Stimulated activated CD8-positive, alpha-beta memory T cell treated with anti-CD3 and anti-CD28 coated beads, Interleukin-15, amount 100 ng/mL, for 1 hour (primary cell): ENCODE data around the gene ZNF333.
"Not testable (repeated sequence)": the region's sequence is repeated elsewhere in the genome, so short reads cannot be mapped to it uniquely, and the experiment has no call there.

Experiments
- DNase-seq: peaks from one replicate; pipeline ENCODE4 v3.0.0-alpha.2; 2020; ENCODE audit warnings: low read depth

Gene ZNF333

DNA sequence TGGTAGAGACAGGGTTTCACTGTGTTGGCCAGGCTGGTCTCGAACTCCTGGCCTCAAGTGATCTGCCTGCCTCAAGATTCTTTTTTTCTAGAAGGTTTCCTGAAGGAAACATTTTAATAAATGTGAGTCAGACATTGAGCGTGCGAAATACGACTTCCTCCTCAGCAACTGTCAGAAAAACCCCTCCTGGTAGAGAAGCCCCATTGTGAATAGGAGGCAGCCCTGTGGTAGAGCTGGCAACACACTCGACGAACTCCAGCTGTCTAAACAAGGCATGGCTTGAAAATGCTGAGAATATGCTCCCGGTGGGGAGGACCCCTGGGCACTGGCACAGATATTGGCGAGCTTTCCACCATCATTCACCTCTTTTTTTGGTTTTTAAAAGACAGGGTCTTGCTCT lies 9.8 kb downstream of the ZNF333 start:
- no peak for DNase-seq

DNA sequence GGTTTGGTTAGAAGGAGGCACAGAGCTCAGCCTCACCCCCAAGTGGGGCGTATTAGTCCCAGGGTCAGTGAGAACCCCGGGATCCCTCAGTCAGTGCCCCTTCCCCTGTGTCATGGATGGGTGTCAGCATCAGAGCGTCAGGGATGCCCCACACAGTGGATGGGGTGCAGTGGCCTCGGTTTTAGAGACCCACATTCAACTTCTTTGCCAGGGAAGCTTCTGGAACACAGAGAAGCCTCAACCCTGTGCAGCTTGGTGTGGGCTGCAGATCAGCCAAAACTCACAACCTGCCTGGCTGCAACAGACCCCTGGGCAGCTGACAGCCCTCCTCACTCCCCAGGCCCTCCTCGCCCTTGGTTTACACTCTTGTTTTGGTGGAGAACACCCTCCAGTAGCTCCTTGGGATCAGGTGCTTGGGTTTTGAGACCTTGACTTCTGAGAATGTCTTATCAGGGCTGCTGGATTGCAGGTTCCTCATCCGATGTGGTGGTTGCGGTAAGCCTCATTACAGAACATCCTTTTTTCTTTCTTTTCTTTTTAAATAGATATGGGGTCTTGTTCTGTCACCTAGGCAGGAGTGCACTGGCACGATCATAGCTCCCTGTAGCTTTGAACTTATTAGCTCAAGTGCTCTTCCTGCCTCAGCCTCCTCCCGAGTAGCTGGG lies 11.0 kb downstream of the ZNF333 start:
- no peak for DNase-seq

DNA sequence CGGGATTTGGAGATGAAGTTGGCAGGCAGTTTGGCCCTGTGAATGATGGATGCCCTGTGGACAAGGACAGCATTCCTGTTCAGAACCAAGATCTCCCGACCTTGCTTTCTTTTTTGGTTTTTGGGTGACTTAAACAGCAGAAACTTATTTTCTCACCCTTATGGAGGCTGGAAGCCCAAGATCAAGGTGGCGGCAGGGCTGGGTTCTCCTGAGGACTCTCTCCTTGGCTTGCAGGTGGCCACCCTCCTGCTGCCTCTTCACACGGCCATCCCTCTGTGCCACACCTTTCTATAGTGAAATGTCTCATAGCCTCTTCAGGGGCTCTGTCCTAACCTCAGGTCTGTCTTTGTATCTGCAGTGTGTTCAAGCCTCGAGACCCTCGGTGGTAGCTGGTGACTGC lies 14.0 kb downstream of the ZNF333 start:
- no peak for DNase-seq

DNA sequence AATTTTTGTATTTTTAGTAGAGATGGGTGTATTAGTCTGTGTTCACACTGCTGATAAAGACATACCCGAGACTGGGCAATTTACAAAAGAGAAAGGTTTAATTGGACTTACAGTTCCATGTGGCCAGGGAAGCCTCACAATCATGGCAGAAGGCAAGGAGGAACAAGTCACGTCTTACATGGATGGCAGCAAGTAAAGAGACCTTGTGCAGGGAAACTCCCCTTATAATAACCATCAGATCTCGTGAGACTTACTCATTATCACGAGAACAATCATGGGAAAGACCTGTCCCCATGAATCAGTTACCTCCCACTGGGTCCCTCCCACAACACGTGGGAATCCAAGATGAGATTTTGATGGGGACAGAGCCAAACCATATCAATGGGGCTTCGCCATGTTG lies 14.6 kb downstream of the ZNF333 start:
- DNase-seq: no peak

DNA sequence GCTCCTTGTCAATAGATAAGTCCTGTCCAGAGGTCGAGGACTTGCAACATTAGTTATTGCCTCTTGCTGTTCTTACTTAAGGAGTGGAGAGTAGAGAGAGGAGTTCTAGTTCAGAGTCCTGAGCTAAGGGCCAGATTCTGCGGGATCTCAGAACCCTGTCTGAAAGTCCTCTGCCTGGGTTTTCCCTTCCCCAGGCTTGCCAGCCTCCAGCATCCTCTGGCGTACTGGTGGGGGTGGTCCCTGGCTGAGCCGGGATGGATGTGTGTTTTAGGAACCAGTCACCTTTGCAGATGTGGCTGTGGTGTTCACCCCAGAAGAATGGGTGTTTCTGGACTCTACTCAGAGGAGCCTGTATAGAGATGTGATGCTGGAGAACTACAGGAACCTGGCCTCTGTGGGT lies 26.0 kb downstream of the ZNF333 start:
- DNase-seq: no peak

DNA sequence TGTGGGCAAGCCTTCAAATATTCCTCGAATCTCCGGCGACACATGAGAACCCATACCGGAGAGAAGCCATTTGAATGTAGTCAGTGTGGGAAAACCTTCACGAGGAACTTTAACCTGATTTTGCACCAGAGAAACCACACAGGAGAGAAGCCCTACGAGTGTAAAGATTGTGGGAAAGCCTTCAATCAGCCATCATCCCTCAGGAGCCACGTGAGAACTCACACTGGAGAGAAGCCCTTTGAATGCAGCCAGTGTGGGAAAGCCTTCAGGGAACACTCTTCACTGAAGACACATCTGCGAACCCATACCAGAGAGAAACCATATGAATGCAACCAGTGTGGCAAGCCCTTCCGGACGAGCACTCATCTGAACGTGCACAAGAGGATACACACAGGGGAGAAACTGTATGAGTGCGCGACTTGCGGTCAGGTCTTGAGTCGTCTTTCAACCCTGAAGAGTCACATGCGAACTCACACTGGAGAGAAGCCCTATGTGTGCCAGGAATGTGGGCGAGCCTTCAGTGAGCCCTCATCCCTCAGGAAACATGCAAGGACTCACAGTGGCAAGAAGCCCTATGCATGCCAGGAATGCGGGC lies 28.8 kb downstream of the ZNF333 start:
- no peak for DNase-seq

DNA sequence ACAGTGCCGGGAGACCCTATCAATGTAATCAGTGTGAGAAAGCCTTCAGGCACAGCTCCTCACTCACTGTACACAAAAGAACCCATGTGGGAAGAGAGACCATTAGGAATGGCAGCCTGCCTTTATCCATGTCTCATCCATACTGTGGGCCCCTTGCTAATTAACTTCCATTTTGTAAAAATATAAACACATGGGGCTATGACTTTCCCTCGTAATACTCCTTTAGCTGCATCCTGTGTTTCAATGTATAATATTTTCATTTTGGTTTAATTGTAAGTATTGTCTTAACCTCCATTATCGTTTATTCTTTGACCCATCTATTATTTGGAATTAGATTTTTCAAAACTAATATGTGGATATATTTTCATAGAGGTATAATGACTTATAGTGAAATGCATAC lies 29.3 kb downstream of the ZNF333 start:
- DNase-seq: no peak

DNA sequence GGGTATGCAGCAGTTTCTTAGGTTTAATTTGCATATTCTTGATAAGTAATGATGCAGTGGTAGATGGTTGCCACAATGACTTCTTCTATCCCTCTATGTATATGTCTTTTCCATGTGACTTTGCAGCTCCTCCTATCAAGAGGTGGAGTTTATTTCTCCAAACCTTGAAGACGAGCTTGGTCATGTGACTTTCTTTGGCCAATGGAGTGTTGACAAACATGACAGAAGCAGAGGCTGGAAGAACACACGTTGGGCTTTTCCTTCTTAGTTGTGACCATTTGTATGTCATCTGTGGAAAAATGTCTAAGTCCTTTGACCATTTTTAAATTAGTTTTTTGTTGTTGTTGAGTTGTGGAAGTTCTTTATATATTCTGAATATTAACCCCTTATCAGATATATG lies 32.3 kb downstream of the ZNF333 start:
- DNase-seq: no peak

DNA sequence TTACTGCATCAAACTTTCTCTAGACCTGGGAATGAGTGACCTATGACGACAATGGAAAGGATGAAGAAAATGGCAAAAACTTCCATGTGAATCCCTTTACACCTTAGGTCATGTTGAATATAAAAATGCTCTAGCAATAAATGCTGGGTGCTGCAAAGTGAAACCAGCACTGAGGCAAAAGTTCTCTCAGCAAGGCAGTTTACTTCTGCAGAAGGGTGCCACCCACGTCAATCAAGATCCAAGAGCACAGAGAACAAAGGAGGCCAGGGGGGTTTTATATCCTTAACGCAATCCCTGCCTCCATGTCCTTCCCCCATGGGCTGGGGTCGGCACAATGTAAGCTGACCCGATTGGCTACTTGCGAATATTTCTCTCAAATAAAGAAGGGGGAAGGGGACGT lies 38.7 kb downstream of the ZNF333 start:
- no peak for DNase-seq

DNA sequence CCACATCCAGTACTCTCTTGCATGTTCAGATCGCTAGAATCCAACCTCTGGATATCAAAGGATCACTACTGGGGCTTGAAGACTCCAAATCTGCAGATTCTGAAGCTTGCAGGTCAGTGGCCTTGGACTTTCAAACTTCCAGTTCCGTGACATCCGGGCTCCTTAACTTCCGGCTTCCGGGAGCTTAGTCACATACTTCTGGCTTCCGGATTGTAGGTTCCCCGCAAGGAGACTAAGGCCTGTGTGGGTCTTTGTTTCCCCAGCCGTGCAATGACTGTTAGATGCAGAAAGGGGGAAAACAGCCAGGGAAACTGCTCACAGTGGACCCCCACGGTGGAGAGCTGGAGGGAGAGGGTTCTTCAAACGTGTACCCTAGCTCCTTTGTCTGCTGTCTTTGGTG lies 41.4 kb downstream of the ZNF333 start:
- no peak for DNase-seq

DNA sequence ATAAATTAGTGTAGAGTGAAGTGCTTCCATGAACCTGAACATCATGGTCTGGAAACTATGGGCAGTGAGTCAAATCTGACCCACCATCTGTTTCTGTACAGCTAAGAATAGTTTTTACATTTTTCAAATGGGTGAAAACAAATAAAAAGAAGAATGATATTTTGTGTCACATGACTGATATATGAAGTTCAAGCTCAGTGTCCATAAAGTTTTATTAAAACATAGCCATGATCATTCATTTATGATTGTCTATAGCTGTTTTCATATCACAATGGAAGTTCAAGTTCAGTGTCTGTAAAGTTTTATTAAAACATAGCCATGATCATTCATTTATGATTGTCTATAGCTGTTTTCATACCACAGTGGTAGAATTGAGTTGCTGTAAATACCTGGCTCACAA lies 42.7 kb downstream of the ZNF333 start:
- no peak for DNase-seq

DNA sequence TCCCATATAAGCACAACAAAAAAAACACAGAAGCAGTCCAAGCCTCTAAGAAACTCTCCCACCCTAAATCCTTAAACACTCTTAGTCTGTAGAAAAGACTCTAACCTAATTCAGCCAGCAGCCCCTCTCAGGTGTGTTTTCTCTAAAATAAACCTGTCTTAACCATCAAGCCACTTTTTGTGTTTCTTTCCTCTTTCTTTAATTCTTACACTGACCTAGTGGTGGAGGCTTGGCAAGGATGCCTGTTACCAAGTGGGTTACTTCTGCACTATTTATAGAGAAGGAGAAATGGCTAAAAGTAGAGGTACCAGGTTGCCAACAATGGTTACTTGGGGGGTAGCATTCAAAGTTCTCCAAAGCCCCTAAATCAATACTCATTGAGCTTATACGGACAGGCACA lies 43.7 kb downstream of the ZNF333 start:
- no peak for DNase-seq

DNA sequence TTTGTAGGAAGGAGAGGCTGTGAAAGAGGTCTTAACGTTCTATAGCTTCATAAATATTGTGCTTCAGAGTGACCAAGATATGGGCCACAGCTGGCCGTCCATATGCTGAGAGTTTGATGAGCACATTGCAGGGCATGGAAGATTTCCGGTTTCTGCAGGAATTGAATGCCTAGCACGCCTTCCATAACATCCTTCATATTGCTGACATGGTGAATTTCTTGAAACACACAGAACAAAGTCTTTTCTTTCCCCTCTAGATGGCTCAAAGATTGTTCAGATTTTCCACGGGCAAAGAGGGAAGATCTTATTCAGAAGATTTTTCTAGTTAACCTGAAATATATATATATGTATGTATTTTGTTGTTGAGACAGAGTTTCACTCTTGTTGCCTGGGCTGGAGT lies 46.1 kb downstream of the ZNF333 start:
- no peak for DNase-seq

DNA sequence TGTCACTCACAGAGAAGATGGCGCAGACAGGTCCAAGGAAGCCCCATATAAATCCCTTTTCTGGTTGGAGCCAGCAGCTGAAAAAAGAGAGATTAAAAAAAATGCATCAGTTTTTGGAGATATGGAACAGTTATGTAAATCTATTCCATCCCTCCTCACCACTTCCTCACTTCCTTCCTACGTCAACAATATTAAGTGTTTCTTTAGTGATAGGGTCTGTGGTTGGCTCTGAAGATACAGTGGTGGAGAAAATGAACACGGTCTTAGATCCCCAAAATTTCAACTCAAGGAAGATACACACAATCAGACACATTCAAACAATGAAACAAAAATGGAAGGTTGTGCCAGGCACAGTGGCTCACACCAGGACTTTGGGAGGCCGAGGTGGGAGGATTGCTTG lies 57.0 kb downstream of the ZNF333 start:
- DNase-seq: no peak

DNA sequence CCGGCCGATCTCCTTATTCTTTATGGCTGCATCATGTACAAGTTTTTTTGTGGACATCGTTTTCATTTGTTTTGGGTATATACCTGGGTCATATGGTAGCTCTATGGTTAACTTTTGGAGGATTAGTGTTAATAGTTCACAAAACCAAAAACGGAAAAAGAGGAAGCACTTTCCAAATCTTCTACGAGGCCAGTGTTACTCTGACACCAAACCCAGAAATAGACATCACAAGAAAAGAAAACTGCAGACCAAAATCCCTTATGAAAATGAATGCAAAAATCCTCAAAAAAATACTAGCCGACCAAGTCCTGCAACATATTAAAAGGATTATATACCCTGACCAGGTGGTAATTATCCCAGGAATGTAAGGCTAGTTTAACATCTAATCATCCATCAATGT lies 58.8 kb downstream of the ZNF333 start:
- no peak for DNase-seq

DNA sequence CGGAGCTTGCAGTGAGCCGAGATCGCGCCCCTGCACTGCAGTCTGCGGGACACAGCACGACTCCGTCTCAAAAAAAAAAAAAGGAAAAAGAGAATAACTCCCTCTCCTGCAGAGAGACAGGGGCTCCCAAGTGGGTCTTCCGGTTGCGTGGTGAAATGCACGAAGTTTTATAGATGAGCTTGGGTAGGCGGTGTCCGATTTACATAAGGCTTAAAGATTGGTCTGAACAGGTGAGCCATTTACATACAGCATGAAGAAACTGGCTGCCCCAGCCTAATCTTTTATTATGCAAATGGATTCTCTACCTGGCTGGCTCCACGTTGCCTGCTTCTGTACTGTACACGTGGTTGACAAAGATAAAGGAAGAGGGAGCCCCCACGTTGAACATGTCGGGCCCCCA lies 69.0 kb downstream of the ZNF333 start:
- no peak for DNase-seq

DNA sequence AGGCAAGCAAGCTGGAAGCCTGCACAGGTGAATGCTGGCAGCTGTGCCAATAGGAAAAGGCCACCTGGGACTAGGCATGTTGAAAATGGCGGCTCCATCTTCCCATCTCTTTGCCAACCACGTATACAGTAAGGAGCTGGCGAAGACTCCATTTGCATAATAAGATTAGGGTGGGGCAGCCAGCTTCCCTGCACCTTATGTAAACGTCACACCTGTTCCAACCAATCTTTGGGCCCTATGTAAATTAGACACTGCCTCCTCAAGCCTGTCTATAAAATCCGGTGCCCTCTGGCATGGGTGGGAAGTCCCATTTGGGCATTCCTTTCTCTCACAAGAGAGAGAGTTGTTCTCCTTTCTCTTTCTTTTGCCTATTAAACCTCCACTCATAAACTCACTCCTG lies 71.8 kb downstream of the ZNF333 start:
- DNase-seq: no peak

DNA sequence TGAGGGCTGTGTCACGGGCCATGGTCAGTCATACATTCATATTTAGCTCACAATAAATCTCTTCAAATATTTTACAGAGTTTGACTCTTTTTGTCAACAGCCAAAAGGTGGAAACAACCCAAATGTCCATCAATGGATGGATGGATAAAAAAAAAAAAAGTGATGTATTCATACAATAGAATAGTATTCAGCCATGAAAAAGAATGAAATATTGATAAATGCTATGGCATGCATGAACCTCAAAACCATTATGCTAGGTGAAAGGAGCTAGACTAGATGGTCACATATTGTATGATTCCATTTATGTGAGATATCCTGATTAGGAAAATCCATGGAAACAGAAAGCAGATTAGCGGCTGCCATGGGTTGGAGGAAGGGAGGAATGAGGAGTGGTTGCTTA lies 72.3 kb downstream of the ZNF333 start:
- DNase-seq: no peak

DNA sequence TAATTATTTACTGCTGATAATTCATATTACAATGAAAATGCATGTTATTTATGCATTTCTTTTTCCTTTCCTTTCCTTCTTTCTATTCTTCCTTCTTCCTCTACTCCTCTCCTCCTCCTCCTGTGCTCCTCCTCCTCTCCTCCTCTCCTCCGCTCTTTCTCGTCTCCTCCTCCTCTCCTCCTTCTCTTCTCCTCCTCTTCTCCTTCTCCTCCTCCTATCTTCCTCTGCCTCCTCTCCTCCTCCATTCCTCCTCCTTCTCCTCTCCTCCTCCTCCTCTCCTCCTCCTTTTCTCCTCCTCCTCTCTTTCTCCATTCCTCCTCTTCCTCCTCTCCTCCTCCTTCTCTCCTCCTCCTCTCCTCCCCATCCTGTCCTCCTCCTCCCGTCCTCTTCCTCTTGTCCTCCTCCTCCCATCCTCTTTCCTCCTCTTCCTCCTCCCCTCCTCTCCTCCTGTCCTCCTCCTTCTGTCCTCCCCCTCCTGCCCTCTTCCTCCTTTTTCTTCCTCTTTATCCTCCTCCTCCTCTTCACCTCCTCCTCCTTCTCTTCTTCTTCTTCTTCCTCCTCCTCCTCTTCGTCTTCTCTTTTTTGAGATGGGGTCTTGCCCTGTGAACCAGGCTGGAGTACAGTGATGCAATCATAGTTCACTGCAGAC lies 73.8 kb downstream of the ZNF333 start:
- no peak for DNase-seq

DNA sequence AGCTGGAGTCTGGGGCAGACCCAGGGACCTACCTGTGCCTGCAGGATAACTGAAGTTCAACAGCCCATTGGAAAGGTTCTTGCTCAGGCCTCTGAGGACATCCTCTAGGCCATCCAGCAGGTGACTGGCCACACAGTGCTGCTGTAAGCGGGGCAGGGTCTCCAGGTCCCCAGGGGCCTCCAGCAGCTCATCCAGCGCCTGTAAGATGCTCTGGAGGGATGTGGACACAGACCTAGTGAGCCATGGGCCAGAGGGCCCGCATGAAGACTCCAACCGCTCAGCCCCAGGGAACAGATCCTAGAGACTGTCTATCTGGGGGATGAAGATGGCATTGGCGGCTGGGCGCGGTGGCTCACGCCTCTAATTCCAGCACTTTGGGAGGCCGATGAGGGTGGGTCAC lies 74.6 kb downstream of the ZNF333 start:
- no peak for DNase-seq

DNA sequence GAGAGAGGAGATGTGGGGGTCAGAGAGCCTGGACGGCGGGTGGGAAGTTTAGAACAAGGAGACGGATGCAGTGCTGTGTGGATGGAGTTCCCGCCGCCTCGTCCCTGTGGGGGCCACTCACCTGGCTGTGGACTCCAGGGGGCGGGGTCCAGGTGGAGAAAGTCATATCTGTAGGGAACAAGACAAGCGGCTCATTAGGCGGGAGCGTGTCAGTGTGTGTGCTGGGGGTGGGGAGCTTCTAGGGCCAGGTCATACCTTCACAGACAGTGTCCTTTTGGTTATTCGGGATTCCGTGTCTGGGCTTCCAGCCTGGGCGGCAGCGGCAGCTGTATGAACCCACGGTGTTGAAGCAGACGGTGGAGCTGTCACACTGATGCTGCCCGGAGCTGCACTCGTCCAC lies 75.6 kb downstream of the ZNF333 start:
- not testable (repeated sequence) for DNase-seq

DNA sequence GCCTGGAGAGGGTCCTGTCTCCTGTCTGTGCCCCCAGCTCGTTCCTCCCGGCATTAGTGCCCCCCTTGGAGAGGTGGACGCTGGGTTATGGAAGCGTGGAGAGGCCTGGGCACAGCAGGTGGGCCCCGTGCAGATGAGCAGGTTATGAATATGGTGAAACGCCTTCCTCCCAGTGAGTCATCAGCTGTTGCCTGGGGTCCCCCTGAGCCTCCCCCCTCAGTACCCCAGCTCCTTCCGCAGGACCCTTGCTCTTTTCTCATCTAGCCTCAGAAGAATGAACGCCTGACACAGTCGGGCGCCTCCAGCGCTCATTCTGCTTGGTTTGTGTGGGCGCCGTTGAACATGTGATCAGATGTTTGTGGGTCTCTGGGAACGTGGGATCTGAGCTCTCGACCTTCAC lies 76.0 kb downstream of the ZNF333 start:
- not testable (repeated sequence) for DNase-seq

DNA sequence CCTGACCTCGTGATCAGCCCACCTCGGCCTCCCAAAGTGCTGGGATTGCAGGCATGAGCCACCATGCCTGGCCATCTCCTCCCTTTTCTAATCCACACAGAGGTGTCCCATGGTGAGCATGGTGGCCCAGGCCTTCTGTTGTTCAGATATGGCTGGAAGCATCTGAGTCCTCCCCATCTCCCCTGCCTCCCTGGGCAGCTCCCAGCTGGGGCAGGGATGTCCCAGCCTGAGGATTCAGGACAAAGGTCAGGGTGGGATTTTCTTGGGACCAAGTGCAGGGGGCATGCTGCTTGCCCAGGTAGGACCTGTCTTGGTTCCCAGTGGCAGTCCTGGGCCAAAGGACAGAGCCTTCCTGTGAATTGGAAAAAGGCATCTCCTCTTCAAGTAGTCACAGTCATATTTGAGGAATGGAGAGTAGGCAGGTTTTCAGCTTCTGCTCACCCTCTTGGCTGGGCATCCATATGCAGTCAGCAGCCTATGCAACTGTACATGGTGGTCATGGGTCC lies 77.7 kb downstream of the ZNF333 start:
- DNase-seq: no peak

DNA sequence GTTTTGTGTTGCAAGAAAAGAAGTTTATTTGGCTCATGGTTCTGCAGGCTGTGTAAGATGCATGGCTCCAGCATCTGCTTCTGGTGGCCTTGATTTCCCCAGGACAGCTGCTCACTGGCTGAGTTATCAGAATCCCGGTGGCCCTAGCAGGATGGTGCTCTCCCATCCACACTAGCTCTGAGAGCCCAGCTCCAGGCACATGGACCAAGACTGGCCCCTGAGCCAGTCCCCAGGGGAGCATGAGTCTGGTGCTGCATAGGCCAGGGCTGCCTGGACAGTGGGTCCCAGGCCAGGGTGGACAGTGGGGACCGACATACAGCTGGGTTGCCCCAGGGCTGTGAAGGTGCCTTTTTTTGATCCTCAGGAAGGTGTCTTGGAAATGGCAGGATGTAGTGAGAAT lies 78.2 kb downstream of the ZNF333 start:
- no peak for DNase-seq
